Esophagus squamous epithelium (tissue), 4 donors: ENCODE data around the gene MPST.

Experiments
- POLR2A ChIP-seq, 4 donors: fragments of 450-650 bp; IDR thresholded peaks; one replicate each; pipeline ENCODE4 v1.6.1; 2017; ENCODE audit warnings: antibody characterized with exemption in 4 of 4, mild to moderate bottlenecking in 4 of 4, moderate library complexity in 3 of 4
- TF ChIP-seq, protein P1 (sequence below), 6 experiments: fragments of 450-650 bp in 4 of 6; fragments of 200-600 bp in 2 of 6; sonication (generic) in 2 of 6; IDR thresholded peaks; one replicate each; pipeline ENCODE4 v1.5.1; 2016 to 2019; ENCODE audit warnings: antibody characterized with exemption in 6 of 6, mild to moderate bottlenecking in 4 of 6, moderate library complexity in 4 of 6

DNA sequence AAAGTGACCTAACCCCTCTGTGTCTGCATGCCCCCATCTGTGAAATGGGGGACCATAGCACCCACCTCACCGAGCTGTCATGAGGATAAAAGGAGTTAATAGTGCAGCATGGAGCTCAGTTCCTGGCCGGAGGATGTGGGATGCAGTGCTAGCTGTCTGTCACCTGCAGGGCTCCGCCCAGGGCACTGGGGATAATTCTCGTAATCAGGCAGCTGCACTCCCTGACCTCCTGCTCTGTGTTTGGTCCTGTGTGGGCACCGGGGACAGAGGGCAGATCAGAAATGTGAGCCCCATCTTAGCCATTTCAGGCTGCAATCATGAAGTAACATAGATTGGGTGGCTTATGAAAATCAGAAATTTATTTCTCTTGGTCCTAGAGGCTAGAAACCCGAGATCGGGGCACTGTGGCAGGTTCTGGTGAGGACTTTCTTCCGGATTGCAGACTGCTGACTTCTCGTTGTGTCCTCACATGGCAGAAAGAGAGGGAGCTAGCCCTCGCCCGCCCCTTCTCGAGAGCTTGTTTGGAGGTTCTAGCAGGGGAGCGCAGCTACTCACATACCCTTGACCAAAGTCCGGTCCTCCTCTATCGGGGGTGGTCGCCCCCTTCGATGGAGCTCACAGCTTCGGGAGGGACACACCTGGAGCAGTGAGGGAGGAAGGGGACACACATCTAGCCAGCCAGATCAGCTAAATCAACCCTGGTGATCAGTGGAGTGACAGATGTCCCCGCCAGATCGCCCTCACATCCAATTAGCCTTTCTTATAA lies 35.2 kb downstream of the MPST start:
- TF ChIP-seq POLR2A (IDR thresholded peaks at IDR 0.05), result no peak
- TF ChIP-seq, protein P1, sequence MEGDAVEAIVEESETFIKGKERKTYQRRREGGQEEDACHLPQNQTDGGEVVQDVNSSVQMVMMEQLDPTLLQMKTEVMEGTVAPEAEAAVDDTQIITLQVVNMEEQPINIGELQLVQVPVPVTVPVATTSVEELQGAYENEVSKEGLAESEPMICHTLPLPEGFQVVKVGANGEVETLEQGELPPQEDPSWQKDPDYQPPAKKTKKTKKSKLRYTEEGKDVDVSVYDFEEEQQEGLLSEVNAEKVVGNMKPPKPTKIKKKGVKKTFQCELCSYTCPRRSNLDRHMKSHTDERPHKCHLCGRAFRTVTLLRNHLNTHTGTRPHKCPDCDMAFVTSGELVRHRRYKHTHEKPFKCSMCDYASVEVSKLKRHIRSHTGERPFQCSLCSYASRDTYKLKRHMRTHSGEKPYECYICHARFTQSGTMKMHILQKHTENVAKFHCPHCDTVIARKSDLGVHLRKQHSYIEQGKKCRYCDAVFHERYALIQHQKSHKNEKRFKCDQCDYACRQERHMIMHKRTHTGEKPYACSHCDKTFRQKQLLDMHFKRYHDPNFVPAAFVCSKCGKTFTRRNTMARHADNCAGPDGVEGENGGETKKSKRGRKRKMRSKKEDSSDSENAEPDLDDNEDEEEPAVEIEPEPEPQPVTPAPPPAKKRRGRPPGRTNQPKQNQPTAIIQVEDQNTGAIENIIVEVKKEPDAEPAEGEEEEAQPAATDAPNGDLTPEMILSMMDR (IDR thresholded peaks at IDR 0.05), result no peak
